ENCODE data around the gene WDPCP.
"Not testable (repeated sequence)": the region's sequence is repeated elsewhere in the genome, so short reads cannot be mapped to it uniquely, and the experiment has no call there.

WDPCP gene

DNA sequence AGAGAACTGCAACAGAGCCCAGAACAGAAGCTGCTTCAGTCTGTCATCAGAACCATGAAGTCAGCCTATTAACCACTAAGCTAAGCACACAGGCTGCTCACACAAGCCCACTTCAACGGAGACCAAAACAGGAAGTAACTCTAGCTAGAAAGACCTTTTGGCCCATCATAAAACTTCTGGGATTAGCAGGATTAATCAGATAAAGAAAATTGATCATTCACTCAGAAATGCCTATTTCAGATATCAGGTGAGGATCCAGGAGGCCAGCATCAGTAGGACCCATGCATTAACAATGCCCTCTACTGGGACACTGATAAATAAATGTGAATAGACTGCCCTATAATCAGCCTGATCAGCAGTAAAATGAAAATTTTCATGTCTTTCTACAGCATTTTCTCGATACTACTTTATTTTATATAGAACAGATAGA lies 101.4 kb downstream of the WDPCP start:
- H3K4me3 ChIP-seq (ENCODE audit: low read depth in 1 of 2, low read length in 1 of 2) = no peak overlapping the region
- no peaks in the 10 kb centered on the region for H3K4me1 ChIP-seq (ENCODE audit: control insufficient read depth in 1 of 2, insufficient read depth in 1 of 2, low read depth in 1 of 2, low read length in 1 of 2)
- TF ChIP-seq, protein P1, sequence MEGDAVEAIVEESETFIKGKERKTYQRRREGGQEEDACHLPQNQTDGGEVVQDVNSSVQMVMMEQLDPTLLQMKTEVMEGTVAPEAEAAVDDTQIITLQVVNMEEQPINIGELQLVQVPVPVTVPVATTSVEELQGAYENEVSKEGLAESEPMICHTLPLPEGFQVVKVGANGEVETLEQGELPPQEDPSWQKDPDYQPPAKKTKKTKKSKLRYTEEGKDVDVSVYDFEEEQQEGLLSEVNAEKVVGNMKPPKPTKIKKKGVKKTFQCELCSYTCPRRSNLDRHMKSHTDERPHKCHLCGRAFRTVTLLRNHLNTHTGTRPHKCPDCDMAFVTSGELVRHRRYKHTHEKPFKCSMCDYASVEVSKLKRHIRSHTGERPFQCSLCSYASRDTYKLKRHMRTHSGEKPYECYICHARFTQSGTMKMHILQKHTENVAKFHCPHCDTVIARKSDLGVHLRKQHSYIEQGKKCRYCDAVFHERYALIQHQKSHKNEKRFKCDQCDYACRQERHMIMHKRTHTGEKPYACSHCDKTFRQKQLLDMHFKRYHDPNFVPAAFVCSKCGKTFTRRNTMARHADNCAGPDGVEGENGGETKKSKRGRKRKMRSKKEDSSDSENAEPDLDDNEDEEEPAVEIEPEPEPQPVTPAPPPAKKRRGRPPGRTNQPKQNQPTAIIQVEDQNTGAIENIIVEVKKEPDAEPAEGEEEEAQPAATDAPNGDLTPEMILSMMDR (IDR thresholded peaks at IDR 0.05) = no peak
- no peak overlapping the region for H3K27ac ChIP-seq
- no peaks in the 10 kb centered on the region for H3K36me3 ChIP-seq
- H3K27me3 ChIP-seq = no peaks in the 10 kb centered on the region
- no peaks in the 10 kb centered on the region for H3K9me3 ChIP-seq

DNA sequence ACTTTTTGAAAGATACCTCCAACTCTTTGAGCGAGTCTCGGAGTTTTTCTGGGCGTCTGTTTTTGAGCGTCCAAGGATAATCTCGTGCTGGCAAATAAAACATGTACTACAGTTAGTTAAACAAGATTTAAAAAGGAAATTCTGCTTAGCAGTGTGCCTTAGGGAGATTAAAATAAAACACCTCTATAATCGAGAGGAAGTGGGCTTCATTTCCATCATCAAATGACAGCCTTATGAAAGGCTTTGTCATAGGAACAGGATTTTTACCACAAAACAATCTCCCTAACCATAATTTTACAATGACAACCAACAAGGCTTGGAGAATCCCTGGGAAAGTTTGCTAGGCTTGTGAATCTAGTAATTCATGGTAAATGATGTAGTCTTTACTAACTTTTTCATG lies 103.4 kb downstream of the WDPCP start:
- Histone ChIP-seq H3K9me3 (no peaks in the 10 kb centered on the region), H3K27ac (no peak overlapping the region), H3K27me3 (no peaks in the 10 kb centered on the region), H3K4me3 (ENCODE audit: low read depth in 1 of 2, low read length in 1 of 2) (no peak overlapping the region), H3K36me3 (no peaks in the 10 kb centered on the region), H3K4me1 (ENCODE audit: control insufficient read depth in 1 of 2, insufficient read depth in 1 of 2, low read depth in 1 of 2, low read length in 1 of 2) (no peaks in the 10 kb centered on the region)
- TF ChIP-seq, protein P1 (IDR thresholded peaks at IDR 0.05) = no peak

DNA sequence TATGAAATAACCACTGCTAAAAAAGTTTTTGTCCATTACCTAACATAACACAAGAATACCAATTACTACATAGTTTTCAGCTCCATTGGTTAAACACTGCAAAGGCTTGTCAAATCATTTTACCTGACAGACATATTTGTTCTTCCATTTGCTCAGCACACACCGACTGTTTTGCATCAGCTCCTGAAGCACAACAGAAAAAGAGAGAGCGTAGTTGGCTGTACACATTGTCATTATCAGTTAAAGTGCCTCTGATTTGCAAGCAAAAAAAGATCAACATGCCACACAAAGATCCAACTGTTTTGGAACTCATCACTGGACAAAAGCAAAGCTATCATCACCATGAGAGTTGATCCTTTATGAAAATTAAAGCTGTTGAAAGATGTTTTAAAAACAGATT lies 103.8 kb downstream of the WDPCP start:
- H3K9me3 ChIP-seq = no peaks in the 10 kb centered on the region
- no peaks in the 10 kb centered on the region for H3K36me3 ChIP-seq
- H3K27ac ChIP-seq = no peak overlapping the region
- no peaks in the 10 kb centered on the region for H3K4me1 ChIP-seq (ENCODE audit: control insufficient read depth in 1 of 2, insufficient read depth in 1 of 2, low read depth in 1 of 2, low read length in 1 of 2)
- TF ChIP-seq, protein P1 (IDR thresholded peaks at IDR 0.05) = no peak
- no peaks in the 10 kb centered on the region for H3K27me3 ChIP-seq
- H3K4me3 ChIP-seq (ENCODE audit: low read depth in 1 of 2, low read length in 1 of 2) = no peak overlapping the region

DNA sequence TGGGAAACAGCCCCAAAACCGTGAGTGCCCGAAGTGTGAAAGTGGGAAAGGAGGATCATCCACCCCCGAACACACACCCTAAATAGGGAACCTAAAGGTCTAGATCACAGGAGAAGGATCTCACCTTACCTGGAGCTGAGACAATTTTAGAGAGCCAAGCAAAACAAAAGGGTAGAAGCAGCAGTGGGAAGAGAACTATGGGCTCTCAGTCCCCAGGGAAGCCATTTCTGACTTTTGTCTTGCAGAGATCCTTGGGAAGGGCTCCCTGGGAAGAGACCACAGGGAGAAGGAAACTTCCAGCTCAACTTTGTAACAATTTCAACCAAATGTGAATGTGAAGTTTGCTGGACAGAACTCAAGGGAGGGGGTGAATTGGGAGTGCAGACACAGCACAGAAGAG lies 110.6 kb downstream of the WDPCP start:
- H3K4me3 ChIP-seq (ENCODE audit: low read depth in 1 of 2, low read length in 1 of 2) = no peak overlapping the region
- H3K9me3 ChIP-seq = no peaks in the 10 kb centered on the region
- H3K27ac ChIP-seq = no peak overlapping the region
- H3K27me3 ChIP-seq = no peaks in the 10 kb centered on the region
- no peaks in the 10 kb centered on the region for H3K4me1 ChIP-seq (ENCODE audit: control insufficient read depth in 1 of 2, insufficient read depth in 1 of 2, low read depth in 1 of 2, low read length in 1 of 2)
- H3K36me3 ChIP-seq = no peaks in the 10 kb centered on the region
- TF ChIP-seq, protein P1 (IDR thresholded peaks at IDR 0.05) = no peak

DNA sequence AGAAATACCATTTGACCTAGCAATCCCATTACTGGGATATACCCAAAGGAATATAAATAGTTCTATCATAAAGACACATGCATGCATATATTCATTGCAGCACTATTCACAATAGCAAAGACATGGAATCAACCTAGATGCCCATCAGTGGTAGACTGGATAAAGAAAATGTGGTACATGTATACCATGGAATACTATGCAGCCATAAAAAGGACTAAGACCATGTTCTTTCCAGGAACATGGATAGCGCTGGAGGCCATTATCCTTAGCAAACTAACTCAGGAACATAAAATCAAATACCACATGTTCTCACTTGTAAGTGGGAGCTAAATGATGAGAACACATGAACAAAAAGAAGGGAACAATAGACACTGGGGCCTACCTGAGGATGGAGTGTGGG lies 119.0 kb downstream of the WDPCP start:
- not testable (repeated sequence) for H3K27ac ChIP-seq; H3K4me3 ChIP-seq (ENCODE audit: low read depth in 1 of 2, low read length in 1 of 2); H3K36me3 ChIP-seq; H3K4me1 ChIP-seq (ENCODE audit: control insufficient read depth in 1 of 2, insufficient read depth in 1 of 2, low read depth in 1 of 2, low read length in 1 of 2); H3K9me3 ChIP-seq; H3K27me3 ChIP-seq

DNA sequence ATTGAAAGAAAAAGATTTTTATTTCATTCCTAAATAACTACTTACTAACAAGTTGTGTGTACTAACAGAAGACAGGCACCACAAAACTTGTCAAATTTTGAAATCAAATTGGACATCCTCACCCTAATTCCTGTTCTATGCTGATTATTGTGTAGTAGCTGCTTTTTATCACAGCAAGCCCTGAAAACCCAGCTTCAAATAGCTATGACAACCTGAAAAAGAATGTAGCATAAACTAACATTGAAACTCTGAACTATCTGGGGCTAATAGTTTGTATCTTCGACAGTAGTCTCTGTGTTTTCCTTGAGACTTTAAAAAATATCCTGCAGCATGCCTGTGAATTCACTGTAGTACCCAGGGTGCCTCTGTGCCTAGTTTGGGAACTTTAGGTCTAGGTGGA lies 122.6 kb downstream of the WDPCP start:
- TF ChIP-seq, protein P1 (IDR thresholded peaks at IDR 0.05) = no peak
- Histone ChIP-seq H3K36me3 (no peaks in the 10 kb centered on the region), H3K27me3 (no peaks in the 10 kb centered on the region), H3K4me3 (ENCODE audit: low read depth in 1 of 2, low read length in 1 of 2) (no peak overlapping the region), H3K27ac (no peak overlapping the region), H3K9me3 (peaks cover 5% of the 10 kb centered on the region), H3K4me1 (ENCODE audit: control insufficient read depth in 1 of 2, insufficient read depth in 1 of 2, low read depth in 1 of 2, low read length in 1 of 2) (no peaks in the 10 kb centered on the region)
